GM19043 (cell line): ENCODE measurements around the gene SPTLC3.
A peak's percentile ranks its signal among the peaks of the same experiment; 100 is the strongest.

Source experiments
- ATAC-seq: cut with Tn5 transposase; IDR thresholded peaks from one replicate; pipeline ENCODE4 v1.9.1; 2021; ENCODE audit warnings: low read depth; ENCODE audit not compliant: unreplicated experiment

The SPTLC3 gene

GRCh38 chr20:13089950-13090469, 81.2 kb downstream of the SPTLC3 start:
- no peak for ATAC-seq

GRCh38 chr20:13092111-13092510, 83.3 kb downstream of the SPTLC3 start:
- no peak for ATAC-seq

GRCh38 chr20:13094976-13095375, 86.2 kb downstream of the SPTLC3 start:
- ATAC-seq = no peak

GRCh38 chr20:13098720-13099355, 90.1 kb downstream of the SPTLC3 start:
- no peak for ATAC-seq

- no peak for ATAC-seq
Measured at GRCh38 chr20:13099676-13100075, 90.9 kb downstream of the SPTLC3 start.

GRCh38 chr20:13101276-13101675, 92.5 kb downstream of the SPTLC3 start:
- no peak for ATAC-seq

- ATAC-seq = no peak
Measured at GRCh38 chr20:13101706-13102105, 92.9 kb downstream of the SPTLC3 start.

GRCh38 chr20:13102237-13102636, 93.5 kb downstream of the SPTLC3 start:
- no peak for ATAC-seq

- ATAC-seq = no peak
Measured at GRCh38 chr20:13102694-13103093, 93.9 kb downstream of the SPTLC3 start.

GRCh38 chr20:13105039-13105438, 96.3 kb downstream of the SPTLC3 start:
- ATAC-seq = no peak

GRCh38 chr20:13105864-13106457, 97.2 kb downstream of the SPTLC3 start:
- ATAC-seq = no peak

GRCh38 chr20:13109658-13110057, 100.9 kb downstream of the SPTLC3 start:
- ATAC-seq = no peak

- ATAC-seq = no peak
Measured at GRCh38 chr20:13110796-13111195, 102.0 kb downstream of the SPTLC3 start.

GRCh38 chr20:13111249-13111911, 102.6 kb downstream of the SPTLC3 start:
- ATAC-seq = no peak

- ATAC-seq = no peak
Measured at GRCh38 chr20:13113731-13114130, 105.0 kb downstream of the SPTLC3 start.

GRCh38 chr20:13117200-13117599, 108.4 kb downstream of the SPTLC3 start:
- ATAC-seq = no peak

GRCh38 chr20:13118676-13119075, 109.9 kb downstream of the SPTLC3 start:
- no peak for ATAC-seq

GRCh38 chr20:13119583-13119982, 110.8 kb downstream of the SPTLC3 start:
- ATAC-seq = peak; percentile 57

- ATAC-seq = no peak
Measured at GRCh38 chr20:13120471-13120870, 111.7 kb downstream of the SPTLC3 start.

GRCh38 chr20:13121840-13122515, 113.2 kb downstream of the SPTLC3 start:
- ATAC-seq = no peak

- no peak for ATAC-seq
Measured at GRCh38 chr20:13125486-13125885, 116.7 kb downstream of the SPTLC3 start.
